Left ventricle myocardium inferior (tissue), 1 donor: ENCODE results near the gene PLA2G4B. TPM values are rescaled to one million over a fixed set of nuclear protein-coding genes. Genes with fewer than 3 reads are reported as not detected.
"Not testable (repeated sequence)": the region's sequence is repeated elsewhere in the genome, so short reads cannot be mapped to it uniquely, and the experiment has no call there.

Experiments
- DNase-seq: peaks from one replicate; pipeline ENCODE4 v3.0.0-alpha.2; 2020
- H3K27ac ChIP-seq: fragments of 200-600 bp; replicated peaks from 2 replicates; pipeline ENCODE4 v1.8.0; 2021
- H3K27me3 ChIP-seq: fragments of 200-600 bp; 2 replicates; pipeline ENCODE4 v1.8.0; 2021; ENCODE audit warnings: low read depth
- H3K36me3 ChIP-seq: fragments of 200-600 bp; 2 replicates; pipeline ENCODE4 v1.8.0; 2021
- H3K4me1 ChIP-seq: fragments of 200-600 bp; 2 replicates; pipeline ENCODE4 v1.8.0; 2021
- H3K4me3 ChIP-seq: fragments of 200-600 bp; 2 replicates; pipeline ENCODE4 v1.8.0; 2021; ENCODE audit warnings: mild to moderate bottlenecking, moderate library complexity
- H3K9me3 ChIP-seq: fragments of 200-600 bp; replicated peaks from 2 replicates; pipeline ENCODE4 v1.8.0; 2021
- CTCF ChIP-seq: fragments of 200-600 bp; IDR thresholded peaks from 2 replicates; pipeline ENCODE4 v1.8.0; 2021; ENCODE audit warnings: antibody characterized with exemption, mild to moderate bottlenecking, borderline replicate concordance
- intact Hi-C: fragments of 100-400 bp; cut with micrococcal nuclease; formaldehyde crosslinking; loops from one replicate; pipeline ENCODE4 v1.11.0; 2022
- total RNA-seq: library from RNA; stranded (reverse); fragmentation: NEBNext Ultra II Directional; extraction: Animal tissue kit (Norgen Biotek cat#: 25700); gene quantifications from one replicate; pipeline ENCODE4 v1.2.1, GENCODE V29; 2021
- donor health status: DM: no; HTN: yes; CAD: no; lungs with severe emphysema.

PLA2G4B gene
- total RNA-seq, 1 donor from 2014 or later = 3.8 TPM

GRCh38 chr15:41829959-41830646 is 8.5 kb upstream of the PLA2G4B start:
- intact Hi-C loops = no loop called here
- H3K9me3 ChIP-seq = no peaks in the 10 kb centered on the region
- peaks cover 52% of the 10 kb centered on the region for H3K4me1 ChIP-seq
- H3K27me3 ChIP-seq = no peaks in the 10 kb centered on the region
- H3K4me3 ChIP-seq = no peak overlapping the region
- peaks cover 14% of the 10 kb centered on the region for H3K36me3 ChIP-seq
- DNase-seq = no peak
- TF ChIP-seq CTCF = no peak
- H3K27ac ChIP-seq = no peak overlapping the region

GRCh38 chr15:41831291-41831690 is 7.4 kb upstream of the PLA2G4B start:
- H3K27ac ChIP-seq, H3K27me3 ChIP-seq, DNase-seq, intact Hi-C loops, H3K9me3 ChIP-seq, H3K4me3 ChIP-seq: not testable (repeated sequence)
- Histone ChIP-seq H3K36me3 (peaks cover 18% of the 10 kb centered on the region), H3K4me1 (peaks cover 57% of the 10 kb centered on the region)

- intact Hi-C loops = no loop called here
- H3K9me3 ChIP-seq = no peaks in the 10 kb centered on the region
- peaks cover 55% of the 10 kb centered on the region for H3K4me1 ChIP-seq
- no peak for DNase-seq
- H3K36me3 ChIP-seq = peaks cover 26% of the 10 kb centered on the region
- no peak for TF ChIP-seq CTCF
- no peak overlapping the region for H3K4me3 ChIP-seq
- no peak overlapping the region for H3K27ac ChIP-seq
- no peaks in the 10 kb centered on the region for H3K27me3 ChIP-seq
These were observed 6.4 kb upstream of the PLA2G4B start for GRCh38 chr15:41832208-41832607.

- no peaks in the 10 kb centered on the region for H3K9me3 ChIP-seq
- H3K4me1 ChIP-seq = peaks cover 49% of the 10 kb centered on the region
- DNase-seq = no peak
- H3K27me3 ChIP-seq = no peaks in the 10 kb centered on the region
- no peak for TF ChIP-seq CTCF
- H3K4me3 ChIP-seq = no peak overlapping the region
- no peak overlapping the region for H3K27ac ChIP-seq
- intact Hi-C loops = no loop called here
- H3K36me3 ChIP-seq = peaks cover 28% of the 10 kb centered on the region
These were observed 5.8 kb upstream of the PLA2G4B start for GRCh38 chr15:41832875-41833274.

- H3K4me3 ChIP-seq = no peak overlapping the region
- intact Hi-C loops = no loop called here
- no peak for TF ChIP-seq CTCF
- peaks cover 28% of the 10 kb centered on the region for H3K36me3 ChIP-seq
- H3K9me3 ChIP-seq = no peaks in the 10 kb centered on the region
- H3K27me3 ChIP-seq = no peaks in the 10 kb centered on the region
- no peak overlapping the region for H3K27ac ChIP-seq
- H3K4me1 ChIP-seq = peaks cover 47% of the 10 kb centered on the region
- no peak for DNase-seq
These were observed 4.6 kb upstream of the PLA2G4B start for GRCh38 chr15:41834096-41834495.

GRCh38 chr15:41836073-41836472 is 2.6 kb upstream of the PLA2G4B start:
- Histone ChIP-seq H3K27me3 (no peaks in the 10 kb centered on the region), H3K4me1 (peaks cover 35% of the 10 kb centered on the region), H3K9me3 (no peaks in the 10 kb centered on the region), H3K4me3 (no peak overlapping the region), H3K36me3 (peaks cover 40% of the 10 kb centered on the region), H3K27ac (no peak overlapping the region)
- no peak for TF ChIP-seq CTCF
- DNase-seq = no peak
- intact Hi-C loops = no loop called here
